Natural killer cell (primary cell): Measurements from ENCODE around the gene CEACAM7. TPM values are rescaled to one million over a fixed set of nuclear protein-coding genes. Genes with fewer than 3 reads are reported as not detected.

Experiments
- ATAC-seq, 3 donors: fragments of 150-1000 bp in 2 of 3; fragments of 200-7000 bp in 1 of 3; cut with Tn5 transposase; 1 replicate in 1 of 3; 2 replicates in 2 of 3; pipeline ENCODE4 v1.10.0; 2021; ENCODE audit warnings: mild to moderate bottlenecking in 2 of 3, moderate library complexity in 2 of 3
- DNase-seq, 2 donors: peaks; one replicate each; pipeline versions ENCODE4 v3.0.0 to v3.0.0-alpha.2; 2013 to 2021; ENCODE audit warnings: mixed read lengths in 1 of 2
- H3K27ac ChIP-seq: one replicate; pipeline ENCODE4 v1.5.1; 2013; ENCODE audit warnings: mild to moderate bottlenecking, low read length
- H3K27me3 ChIP-seq: one replicate; pipeline ENCODE4 v1.6.1; 2013; ENCODE audit warnings: low read length; ENCODE audit not compliant: control insufficient read depth, insufficient read depth
- H3K36me3 ChIP-seq: one replicate; pipeline ENCODE4 v1.6.1; 2013; ENCODE audit warnings: low read length; ENCODE audit not compliant: control insufficient read depth, insufficient read depth
- H3K4me1 ChIP-seq: one replicate; pipeline ENCODE4 v1.6.1; 2013; ENCODE audit warnings: low read length; ENCODE audit not compliant: control insufficient read depth, insufficient read depth
- H3K4me3 ChIP-seq: one replicate; pipeline ENCODE4 v1.5.1; 2013; ENCODE audit warnings: low read length
- H3K9me3 ChIP-seq: one replicate; pipeline ENCODE4 v1.6.1; 2013; ENCODE audit warnings: low read length; ENCODE audit not compliant: control insufficient read depth, insufficient read depth
- H3K27ac Mint-ChIP-seq, 2 donors: one replicate each; pipeline ENCODE4 v1.8.0; 2022; ENCODE audit warnings: mild to moderate bottlenecking in 2 of 2, mixed read lengths in 2 of 2, moderate library complexity in 1 of 2
- H3K27me3 Mint-ChIP-seq, 2 donors: one replicate each; pipeline ENCODE4 v1.8.0; 2022; ENCODE audit warnings: low read depth in 2 of 2, mixed read lengths in 2 of 2
- H3K36me3 Mint-ChIP-seq: one replicate; pipeline ENCODE4 v1.8.0; 2022; ENCODE audit warnings: mixed read lengths
- H3K4me1 Mint-ChIP-seq, 2 donors: one replicate each; pipeline ENCODE4 v1.8.0; 2022; ENCODE audit warnings: mixed read lengths in 2 of 2
- H3K4me3 Mint-ChIP-seq: one replicate; pipeline ENCODE4 v1.8.0; 2022; ENCODE audit warnings: mild to moderate bottlenecking, moderate library complexity, mixed read lengths
- H3K9me3 Mint-ChIP-seq, 2 donors: one replicate each; pipeline ENCODE4 v1.8.0; 2022; ENCODE audit warnings: mixed read lengths in 2 of 2
- WGBS: methylation state at CpG from one replicate; pipeline ENCODE4 v1.1.7; 2013; ENCODE audit warnings: missing lambda C conversion rate; ENCODE audit not compliant: insufficient coverage; 5-methylcytosine and 5-hydroxymethylcytosine counted together
- intact Hi-C: fragments of 100-400 bp; cut with micrococcal nuclease; formaldehyde crosslinking; loops from one replicate; pipeline ENCODE4 v1.14.2; 2022
- total RNA-seq, 4 donors: library from RNA; stranded (reverse); fragments of 120-200 nt in 1 of 4; gene quantifications; one replicate each; pipeline versions ENCODE4 v1.2.3 to v1.2.4, GENCODE V29; 2013 to 2022
- TF ChIP-seq, protein P1 (sequence below): fragments of 200-600 bp; IDR thresholded peaks from one replicate; pipeline ENCODE4 v1.8.0; 2022; ENCODE audit warnings: antibody characterized with exemption

CEACAM7 gene
- total RNA-seq, 3 donors from 2014 or later (not counting 1 experiment from before 2014, with no cell fraction given): not detected

DNA sequence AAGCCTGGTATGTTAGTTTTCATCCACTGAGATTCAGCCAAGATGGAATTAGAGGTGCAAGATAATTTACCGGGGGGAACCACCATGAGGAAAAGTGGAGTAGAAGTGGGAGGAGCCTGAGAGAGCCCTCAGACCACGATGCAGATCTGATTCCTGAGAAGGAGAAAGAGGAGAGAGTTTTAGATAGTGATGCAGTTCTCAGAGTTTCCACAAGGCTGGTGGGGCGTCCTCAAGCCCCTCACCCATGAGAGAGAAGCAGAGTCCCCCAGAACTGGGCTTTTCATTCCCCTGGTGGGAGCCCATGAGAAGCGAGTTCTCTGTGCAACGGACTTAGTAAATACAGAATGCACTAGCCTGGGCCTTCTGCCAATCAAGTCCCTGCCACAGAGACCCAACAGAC lies 38.4 kb upstream of the CEACAM7 start:
- Histone ChIP-seq H3K27me3 (peaks cover 2% of the 10 kb centered on the region), H3K27ac (no peak overlapping the region), H3K9me3 (no peaks in the 10 kb centered on the region), H3K4me3 (no peak overlapping the region), H3K4me1 (no peaks in the 10 kb centered on the region), H3K36me3 (no peaks in the 10 kb centered on the region)
- H3K27me3 Mint-ChIP-seq: peaks cover 25 to 28% of the 10 kb centered on the region in 2 donors
- no peak overlapping the region for H3K4me3 Mint-ChIP-seq
- TF ChIP-seq, protein P1, sequence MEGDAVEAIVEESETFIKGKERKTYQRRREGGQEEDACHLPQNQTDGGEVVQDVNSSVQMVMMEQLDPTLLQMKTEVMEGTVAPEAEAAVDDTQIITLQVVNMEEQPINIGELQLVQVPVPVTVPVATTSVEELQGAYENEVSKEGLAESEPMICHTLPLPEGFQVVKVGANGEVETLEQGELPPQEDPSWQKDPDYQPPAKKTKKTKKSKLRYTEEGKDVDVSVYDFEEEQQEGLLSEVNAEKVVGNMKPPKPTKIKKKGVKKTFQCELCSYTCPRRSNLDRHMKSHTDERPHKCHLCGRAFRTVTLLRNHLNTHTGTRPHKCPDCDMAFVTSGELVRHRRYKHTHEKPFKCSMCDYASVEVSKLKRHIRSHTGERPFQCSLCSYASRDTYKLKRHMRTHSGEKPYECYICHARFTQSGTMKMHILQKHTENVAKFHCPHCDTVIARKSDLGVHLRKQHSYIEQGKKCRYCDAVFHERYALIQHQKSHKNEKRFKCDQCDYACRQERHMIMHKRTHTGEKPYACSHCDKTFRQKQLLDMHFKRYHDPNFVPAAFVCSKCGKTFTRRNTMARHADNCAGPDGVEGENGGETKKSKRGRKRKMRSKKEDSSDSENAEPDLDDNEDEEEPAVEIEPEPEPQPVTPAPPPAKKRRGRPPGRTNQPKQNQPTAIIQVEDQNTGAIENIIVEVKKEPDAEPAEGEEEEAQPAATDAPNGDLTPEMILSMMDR: no peak
- H3K27ac Mint-ChIP-seq: no peak overlapping the region
- no peak for ATAC-seq
- H3K4me1 Mint-ChIP-seq: no peaks in the 10 kb centered on the region
- H3K36me3 Mint-ChIP-seq: no peaks in the 10 kb centered on the region
- H3K9me3 Mint-ChIP-seq: no peaks in the 10 kb centered on the region
- no peak for DNase-seq
- intact Hi-C loops: no loop called here
- WGBS: 57% methylated on average over 5 of the region's 5 CpGs

DNA sequence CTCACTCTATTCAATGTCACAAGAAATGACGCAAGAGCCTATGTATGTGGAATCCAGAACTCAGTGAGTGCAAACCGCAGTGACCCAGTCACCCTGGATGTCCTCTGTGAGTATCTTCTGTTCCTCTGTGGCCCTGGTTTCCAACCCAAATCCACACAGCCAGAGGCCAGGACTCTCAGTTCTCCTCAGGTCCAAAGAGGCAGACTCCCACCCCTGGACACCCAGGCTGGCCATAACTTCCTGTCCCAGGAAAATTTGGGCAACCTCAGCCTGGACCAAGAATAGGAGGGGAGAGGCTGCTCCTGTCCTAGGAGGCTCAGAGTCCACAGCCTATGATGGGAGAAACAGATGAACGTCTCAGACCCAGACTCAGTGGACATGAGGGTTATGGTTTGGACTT lies 32.0 kb upstream of the CEACAM7 start:
- H3K27me3 ChIP-seq: no peaks in the 10 kb centered on the region
- H3K4me3 ChIP-seq: no peak overlapping the region
- no peaks in the 10 kb centered on the region for H3K36me3 Mint-ChIP-seq
- H3K9me3 ChIP-seq: no peaks in the 10 kb centered on the region
- no peaks in the 10 kb centered on the region for H3K4me1 Mint-ChIP-seq
- no peak overlapping the region for H3K4me3 Mint-ChIP-seq
- no peak overlapping the region for H3K27ac ChIP-seq
- no peaks in the 10 kb centered on the region for H3K36me3 ChIP-seq
- intact Hi-C loops: no loop called here
- H3K27ac Mint-ChIP-seq: no peak overlapping the region
- H3K27me3 Mint-ChIP-seq: peaks cover 13 to 20% of the 10 kb centered on the region in 2 donors
- H3K4me1 ChIP-seq: no peaks in the 10 kb centered on the region
- no peaks in the 10 kb centered on the region for H3K9me3 Mint-ChIP-seq
- TF ChIP-seq, protein P1: no peak
- ATAC-seq (no peak), DNase-seq (no peak)
- 94% methylated on average over 2 of the region's 3 CpGs for WGBS

DNA sequence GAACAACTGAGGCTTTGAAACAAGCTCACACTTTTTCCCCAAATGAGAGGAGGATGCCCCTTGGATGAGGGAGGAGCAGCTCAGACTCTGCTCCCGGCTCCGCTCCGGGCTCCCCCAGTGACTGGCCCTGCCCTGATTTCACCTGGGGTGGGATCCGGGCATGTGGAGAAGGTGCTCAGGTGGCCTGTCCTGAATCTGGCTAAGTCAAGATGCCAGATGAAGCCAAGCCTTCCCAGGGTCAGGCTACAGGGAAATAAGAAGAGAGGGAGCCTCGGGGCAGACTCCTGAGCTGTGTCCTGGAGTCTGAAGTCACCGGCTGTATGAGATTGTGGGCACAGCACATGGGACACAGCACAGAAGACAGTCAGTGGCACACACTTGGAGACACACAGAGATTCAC lies 30.7 kb upstream of the CEACAM7 start:
- no peaks in the 10 kb centered on the region for H3K4me1 ChIP-seq
- ATAC-seq (no peak), DNase-seq (no peak)
- no peaks in the 10 kb centered on the region for H3K36me3 Mint-ChIP-seq
- H3K9me3 ChIP-seq: no peaks in the 10 kb centered on the region
- H3K27me3 ChIP-seq: no peaks in the 10 kb centered on the region
- H3K27me3 Mint-ChIP-seq: peaks cover 13 to 20% of the 10 kb centered on the region in 2 donors
- no peaks in the 10 kb centered on the region for H3K36me3 ChIP-seq
- TF ChIP-seq, protein P1: no peak
- no peak overlapping the region for H3K4me3 ChIP-seq
- H3K9me3 Mint-ChIP-seq: no peaks in the 10 kb centered on the region
- H3K27ac Mint-ChIP-seq: no peak overlapping the region
- H3K4me1 Mint-ChIP-seq: no peaks in the 10 kb centered on the region
- 83% methylated on average over 6 of the region's 6 CpGs for WGBS
- no peak overlapping the region for H3K4me3 Mint-ChIP-seq
- no peak overlapping the region for H3K27ac ChIP-seq
- intact Hi-C loops: no loop called here

DNA sequence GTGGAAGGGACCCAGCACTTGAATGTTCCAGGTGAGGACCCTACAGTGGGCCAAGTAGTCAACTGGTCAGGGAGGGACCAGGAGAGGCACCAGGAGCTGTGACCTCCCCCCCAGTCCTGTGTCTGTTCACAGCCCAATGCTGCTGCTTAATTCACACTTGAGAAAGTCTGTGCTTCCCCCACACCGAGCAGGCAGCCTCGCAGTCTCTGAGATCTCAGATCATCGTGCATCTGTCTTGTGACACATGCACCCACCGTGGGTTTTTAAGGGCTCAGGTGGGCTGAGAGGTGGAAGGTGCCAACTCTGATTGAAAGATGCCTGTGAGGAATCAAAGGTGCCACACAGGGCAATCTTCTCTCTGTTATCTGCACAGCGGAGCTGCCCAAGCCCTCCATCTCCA lies 26.5 kb upstream of the CEACAM7 start:
- TF ChIP-seq, protein P1: no peak
- no peak overlapping the region for H3K27ac ChIP-seq
- H3K27me3 ChIP-seq: no peaks in the 10 kb centered on the region
- H3K36me3 ChIP-seq: no peaks in the 10 kb centered on the region
- ATAC-seq (no peak), DNase-seq (no peak)
- no peaks in the 10 kb centered on the region for H3K9me3 Mint-ChIP-seq
- H3K27ac Mint-ChIP-seq: no peak overlapping the region
- peaks cover 13 to 22% of the 10 kb centered on the region in 2 donors for H3K27me3 Mint-ChIP-seq
- no peaks in the 10 kb centered on the region for H3K36me3 Mint-ChIP-seq
- no peaks in the 10 kb centered on the region for H3K4me1 ChIP-seq
- intact Hi-C loops: no loop called here
- 72% methylated on average over 4 of the region's 5 CpGs for WGBS
- no peak overlapping the region for H3K4me3 ChIP-seq
- H3K4me1 Mint-ChIP-seq: no peaks in the 10 kb centered on the region
- no peaks in the 10 kb centered on the region for H3K9me3 ChIP-seq
- no peak overlapping the region for H3K4me3 Mint-ChIP-seq
